ENCODE measurements around the gene TMEM39B. TPM values are rescaled to one million over a fixed set of nuclear protein-coding genes. Genes with fewer than 3 reads are reported as not detected.

The TMEM39B gene
- 2.6 and 3.3 TPM in 2 replicates for total RNA-seq (2014; rRNA removed; shearing (Covaris generic))
- polyA plus RNA-seq (2015; cell fraction: cytosol; rRNA removed): 7.6 and 11.3 TPM in 2 replicates
- polyA plus RNA-seq (2015; cell fraction: nucleus; rRNA removed): 10.2 and 10.5 TPM in 2 replicates

DNA sequence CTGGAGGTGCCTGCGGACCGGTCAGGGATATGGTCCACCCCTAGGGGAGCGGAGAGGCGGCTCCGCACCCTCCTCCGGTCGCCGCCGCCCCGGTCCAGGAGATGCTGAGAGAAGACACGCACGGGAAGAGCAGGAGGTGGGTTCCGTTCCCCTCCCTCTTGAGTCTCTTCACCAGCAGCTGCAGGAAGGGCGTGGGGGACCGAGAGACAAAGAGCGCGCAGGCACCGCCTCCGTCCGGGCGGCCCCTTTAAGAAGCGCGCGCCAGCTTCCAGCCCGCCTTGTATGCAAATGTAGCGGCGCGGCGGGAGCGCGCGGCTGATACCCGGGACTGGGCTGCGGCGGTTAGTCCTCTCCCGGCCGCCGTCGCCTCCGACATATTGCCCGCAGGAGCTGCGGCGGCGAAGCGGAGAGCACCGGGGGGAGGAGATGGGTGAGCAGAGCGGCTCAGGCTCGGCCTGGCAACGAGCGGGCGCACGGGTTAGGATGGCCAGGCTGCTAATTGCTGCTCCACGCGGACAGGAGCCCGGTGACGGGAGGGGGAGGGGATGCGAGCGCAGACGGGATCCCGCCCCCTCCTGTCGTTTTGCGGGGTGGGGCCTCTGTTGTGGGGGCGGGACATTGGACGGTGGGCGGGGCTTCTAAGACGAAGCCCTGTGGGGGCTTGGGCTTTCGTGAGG, at the start of gene TMEM39B:
TMEM39B (plus strand) TSS at position 318 of the 677 bp plus-strand sequence; CDS start at position 427, 109 bp downstream.
- in situ Hi-C loops (cut with HindIII; ENCODE audit: low pct_unique_long_range_greater_than_20kb, low sequenced_read_pairs): no loop called here
- peak; percentile 91 for DNase-seq (ENCODE audit: low read depth, low spot score)

GRCh38 chr1:32023351-32023750, 49.4 kb upstream of the TMEM39B start:
- in situ Hi-C loops (cut with HindIII; ENCODE audit: low pct_unique_long_range_greater_than_20kb, low sequenced_read_pairs): no loop called here
- no peak for DNase-seq (ENCODE audit: low read depth, low spot score)

GRCh38 chr1:32025515-32025914, 47.2 kb upstream of the TMEM39B start:
- DNase-seq (ENCODE audit: low read depth, low spot score): no peak
- in situ Hi-C loops (cut with HindIII; ENCODE audit: low pct_unique_long_range_greater_than_20kb, low sequenced_read_pairs): no loop called here

DNA sequence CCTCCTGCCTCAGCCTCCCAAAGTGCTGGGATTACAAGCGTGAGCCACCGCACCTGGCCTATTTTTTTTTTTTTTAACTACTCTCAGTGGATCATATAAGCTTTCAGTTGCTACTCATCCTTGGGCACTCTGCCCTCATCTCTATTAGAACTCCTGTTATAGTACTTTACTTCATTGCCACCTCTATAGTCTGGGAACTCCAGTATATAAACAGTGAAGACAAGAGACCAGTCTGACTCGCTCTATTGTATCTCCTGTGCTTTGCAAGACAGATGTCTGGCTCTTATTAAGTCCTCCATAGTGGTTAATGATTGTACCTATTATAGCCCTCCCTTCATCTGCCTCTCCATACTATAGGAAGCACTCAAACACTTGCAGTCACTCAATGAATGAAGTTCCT, 44.0 kb upstream of the TMEM39B start:
- DNase-seq (ENCODE audit: low read depth, low spot score): no peak
- in situ Hi-C loops (cut with HindIII; ENCODE audit: low pct_unique_long_range_greater_than_20kb, low sequenced_read_pairs): no loop called here

- no peak for DNase-seq (ENCODE audit: low read depth, low spot score)
These were observed 41.0 kb upstream of the TMEM39B start for GRCh38 chr1:32031578-32032274.

GRCh38 chr1:32032275-32032615, 40.5 kb upstream of the TMEM39B start:
- no peak for DNase-seq (ENCODE audit: low read depth, low spot score)
- in situ Hi-C loops (cut with HindIII; ENCODE audit: low pct_unique_long_range_greater_than_20kb, low sequenced_read_pairs): no loop called here

More at GRCh38 chr1:32031578-32032274, 41.0 kb upstream of the TMEM39B start:
- in situ Hi-C loops (cut with HindIII; ENCODE audit: low pct_unique_long_range_greater_than_20kb, low sequenced_read_pairs): no loop called here

- DNase-seq (ENCODE audit: low read depth, low spot score): no peak
- in situ Hi-C loops (cut with HindIII; ENCODE audit: low pct_unique_long_range_greater_than_20kb, low sequenced_read_pairs): no loop called here
These were observed 37.6 kb upstream of the TMEM39B start for GRCh38 chr1:32035119-32035518.

DNA sequence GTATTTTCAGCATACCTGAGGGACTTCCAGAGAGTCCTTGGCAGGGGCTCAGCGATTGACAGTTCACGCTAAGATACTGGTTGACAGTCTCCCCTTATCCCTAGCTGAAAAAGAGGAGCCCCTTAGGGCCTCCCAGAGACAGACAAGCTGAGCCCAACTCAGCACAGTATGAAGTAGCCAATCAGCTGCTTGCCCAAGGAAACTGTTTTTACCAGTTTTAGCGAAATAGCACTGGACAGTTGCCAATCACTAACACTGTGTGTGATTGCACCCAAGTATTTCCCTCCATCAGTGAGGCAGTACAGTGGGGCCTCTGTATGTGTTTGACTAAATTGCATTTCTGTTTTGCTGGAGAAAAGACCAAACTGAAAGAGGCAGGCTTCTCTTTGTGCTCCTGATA, 32.0 kb upstream of the TMEM39B start:
- in situ Hi-C loops (cut with HindIII; ENCODE audit: low pct_unique_long_range_greater_than_20kb, low sequenced_read_pairs): no loop called here

GRCh38 chr1:32042330-32042729, 30.4 kb upstream of the TMEM39B start:
- no peak for DNase-seq (ENCODE audit: low read depth, low spot score)
- in situ Hi-C loops (cut with HindIII; ENCODE audit: low pct_unique_long_range_greater_than_20kb, low sequenced_read_pairs): no loop called here

More for the DNA sequence above, 32.0 kb upstream of the TMEM39B start:
- DNase-seq (ENCODE audit: low read depth, low spot score): no peak

- DNase-seq (ENCODE audit: low read depth, low spot score): no peak
- in situ Hi-C loops (cut with HindIII; ENCODE audit: low pct_unique_long_range_greater_than_20kb, low sequenced_read_pairs): no loop called here
These were observed 28.5 kb upstream of the TMEM39B start for GRCh38 chr1:32044234-32044633.

- no peak for DNase-seq (ENCODE audit: low read depth, low spot score)
- in situ Hi-C loops (cut with HindIII; ENCODE audit: low pct_unique_long_range_greater_than_20kb, low sequenced_read_pairs): no loop called here
These were observed 27.0 kb upstream of the TMEM39B start for GRCh38 chr1:32045772-32046171.

DNA sequence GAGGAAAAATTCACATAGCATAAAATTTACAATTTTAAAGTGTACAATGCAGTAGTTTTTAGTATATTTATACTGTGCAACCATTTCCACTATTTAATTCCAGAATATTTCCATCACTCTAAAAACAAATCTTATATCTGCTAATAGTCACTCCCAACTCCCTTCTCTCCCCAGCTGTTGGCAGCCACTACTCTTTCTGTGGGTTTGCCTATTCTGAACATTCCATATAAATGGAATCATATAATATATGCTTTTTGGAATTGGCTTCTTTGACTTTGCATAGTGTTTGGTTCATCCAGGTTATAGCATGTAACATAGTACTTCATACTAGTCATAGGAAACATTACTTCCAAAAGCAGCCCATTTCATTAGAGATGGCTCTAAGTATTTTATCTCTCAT, 25.0 kb upstream of the TMEM39B start:
- DNase-seq (ENCODE audit: low read depth, low spot score): no peak
- in situ Hi-C loops (cut with HindIII; ENCODE audit: low pct_unique_long_range_greater_than_20kb, low sequenced_read_pairs): no loop called here

DNA sequence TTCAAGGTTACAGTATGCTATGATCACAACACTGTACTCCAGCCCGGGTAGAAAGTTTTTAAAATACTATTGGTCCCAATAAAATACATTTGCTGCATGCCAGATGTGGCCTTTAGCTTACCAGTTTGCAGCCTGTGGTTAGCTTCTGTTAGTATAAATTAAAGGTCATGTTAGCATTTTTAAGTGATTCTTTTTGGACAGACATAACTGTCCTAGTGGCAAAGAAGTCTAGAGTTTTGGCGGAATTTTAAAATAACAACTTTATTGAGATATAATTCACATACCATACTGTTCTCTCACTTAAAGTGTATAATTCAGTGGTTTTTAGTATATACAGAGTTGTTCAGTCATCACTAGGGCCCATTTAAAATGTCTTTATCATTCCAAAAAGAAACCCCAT, 24.3 kb upstream of the TMEM39B start:
- DNase-seq (ENCODE audit: low read depth, low spot score): no peak
- in situ Hi-C loops (cut with HindIII; ENCODE audit: low pct_unique_long_range_greater_than_20kb, low sequenced_read_pairs): no loop called here

GRCh38 chr1:32051706-32052105, 21.0 kb upstream of the TMEM39B start:
- in situ Hi-C loops (cut with HindIII; ENCODE audit: low pct_unique_long_range_greater_than_20kb, low sequenced_read_pairs): no loop called here
- no peak for DNase-seq (ENCODE audit: low read depth, low spot score)

DNA sequence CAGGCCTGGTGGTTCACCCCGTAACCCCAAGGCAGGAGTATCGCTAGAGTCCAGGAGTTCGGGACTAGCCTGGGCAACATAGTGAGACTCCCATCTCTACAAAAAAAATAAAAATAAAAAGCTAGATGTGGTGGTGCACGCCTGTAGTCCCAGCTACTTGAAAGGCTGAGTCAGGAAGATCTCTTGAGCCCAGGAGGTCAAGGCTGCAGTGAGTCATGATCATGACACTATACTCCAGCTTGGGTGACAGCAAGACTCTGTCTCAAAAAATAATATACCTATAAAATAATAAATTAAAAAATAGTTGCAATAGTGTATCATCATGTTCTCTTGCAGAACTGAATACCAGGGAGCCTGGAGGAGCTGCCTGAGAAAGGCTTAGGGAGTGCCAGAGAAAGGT, 19.9 kb upstream of the TMEM39B start:
- in situ Hi-C loops (cut with HindIII; ENCODE audit: low pct_unique_long_range_greater_than_20kb, low sequenced_read_pairs): no loop called here
- DNase-seq (ENCODE audit: low read depth, low spot score): no peak

DNA sequence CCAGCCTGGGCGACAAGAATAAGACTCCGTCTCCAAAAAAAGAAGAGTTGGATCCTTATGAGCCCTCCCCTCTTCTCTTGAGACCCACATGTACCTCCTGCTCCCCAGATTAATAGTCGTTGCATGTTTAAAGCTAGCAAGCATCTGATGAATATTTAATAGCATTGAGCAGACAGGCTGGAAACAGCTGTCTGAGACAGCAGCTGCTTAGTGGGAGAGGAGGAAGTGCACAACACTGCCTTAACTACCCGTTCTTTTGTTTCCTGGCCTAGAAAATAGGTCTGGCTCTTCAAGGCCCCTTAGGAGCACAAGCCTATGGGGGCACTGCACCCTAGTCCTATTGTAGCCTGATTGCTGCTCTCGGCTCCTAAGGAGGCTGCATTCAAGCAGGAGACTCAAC, 17.3 kb upstream of the TMEM39B start:
- in situ Hi-C loops (cut with HindIII; ENCODE audit: low pct_unique_long_range_greater_than_20kb, low sequenced_read_pairs): no loop called here
- DNase-seq (ENCODE audit: low read depth, low spot score): no peak

- no peak for DNase-seq (ENCODE audit: low read depth, low spot score)
- in situ Hi-C loops (cut with HindIII; ENCODE audit: low pct_unique_long_range_greater_than_20kb, low sequenced_read_pairs): no loop called here
These were observed 16.1 kb upstream of the TMEM39B start for GRCh38 chr1:32056598-32056997.

DNA sequence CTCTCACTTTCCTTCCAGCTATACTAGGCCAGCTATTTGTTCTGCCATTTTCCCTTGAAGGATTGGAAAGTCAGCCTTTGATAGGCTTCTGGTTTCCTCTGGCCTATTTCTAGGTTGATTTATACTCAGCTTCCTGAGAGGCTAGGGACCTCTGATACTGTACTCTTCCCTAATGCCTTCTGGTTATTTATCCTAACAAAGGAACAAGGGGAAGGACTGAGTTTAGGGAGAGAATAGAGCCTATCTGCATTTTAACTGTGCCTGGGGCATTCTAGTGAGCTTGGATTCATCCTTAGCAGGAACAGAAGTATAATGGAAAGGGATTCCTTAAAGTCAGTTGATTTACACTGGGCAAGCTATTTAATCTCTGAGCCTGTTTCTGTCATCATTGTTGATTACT, 11.8 kb upstream of the TMEM39B start:
- no peak for DNase-seq (ENCODE audit: low read depth, low spot score)
- in situ Hi-C loops (cut with HindIII; ENCODE audit: low pct_unique_long_range_greater_than_20kb, low sequenced_read_pairs): no loop called here

GRCh38 chr1:32062867-32063230, 9.9 kb upstream of the TMEM39B start:
- DNase-seq (ENCODE audit: low read depth, low spot score): no peak
- in situ Hi-C loops (cut with HindIII; ENCODE audit: low pct_unique_long_range_greater_than_20kb, low sequenced_read_pairs): no loop called here
